NCI-H1694 (cell line): ENCODE results near the gene EBPL.
"Not testable (repeated sequence)": the region's sequence is repeated elsewhere in the genome, so short reads cannot be mapped to it uniquely, and the experiment has no call there.

ENCODE experiments used
- DNase-seq: peaks from one replicate; lab custom pipeline; 2025; lab: John Stamatoyannopoulos, UW

EBPL gene

DNA sequence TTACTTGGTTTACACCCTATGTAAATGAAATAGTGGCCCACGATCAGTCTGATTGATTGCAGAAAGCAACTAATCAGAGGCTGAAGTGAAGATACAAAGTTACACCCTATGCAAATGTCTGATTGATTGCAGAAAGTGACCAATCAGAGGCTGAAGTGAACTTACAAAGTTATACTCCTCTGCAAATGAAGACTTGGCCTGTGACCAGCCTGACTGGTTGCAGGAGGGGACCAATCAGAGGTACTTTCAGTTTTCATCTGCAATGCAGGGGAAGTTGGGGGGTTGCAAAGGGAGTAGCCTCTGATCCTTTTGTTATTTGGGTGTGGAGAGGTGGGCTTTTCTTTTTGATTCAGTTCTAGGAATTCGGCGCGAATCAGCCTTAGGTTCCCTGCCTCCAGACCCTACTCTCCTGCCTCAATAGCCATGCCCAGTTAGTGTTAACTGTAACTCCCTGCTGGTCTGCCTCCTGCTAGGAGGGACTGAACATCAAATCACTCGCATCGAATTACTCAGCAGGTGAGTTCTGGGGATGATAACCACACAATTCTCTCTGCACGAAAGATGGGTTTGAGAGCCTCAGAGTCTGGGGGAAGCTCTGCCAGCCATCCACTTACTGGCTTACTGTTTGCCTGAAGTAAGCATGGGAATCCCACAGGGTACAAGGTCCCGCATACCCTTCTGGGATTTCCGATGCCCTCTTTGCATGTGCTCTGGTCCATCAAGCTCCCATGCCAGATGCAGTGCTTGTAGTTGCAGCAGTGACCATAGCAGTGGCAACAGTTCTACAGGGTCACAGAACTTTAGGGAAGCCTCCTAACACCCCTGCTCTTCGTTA is 55.5 kb downstream of the EBPL start:
- no peak for DNase-seq

DNA sequence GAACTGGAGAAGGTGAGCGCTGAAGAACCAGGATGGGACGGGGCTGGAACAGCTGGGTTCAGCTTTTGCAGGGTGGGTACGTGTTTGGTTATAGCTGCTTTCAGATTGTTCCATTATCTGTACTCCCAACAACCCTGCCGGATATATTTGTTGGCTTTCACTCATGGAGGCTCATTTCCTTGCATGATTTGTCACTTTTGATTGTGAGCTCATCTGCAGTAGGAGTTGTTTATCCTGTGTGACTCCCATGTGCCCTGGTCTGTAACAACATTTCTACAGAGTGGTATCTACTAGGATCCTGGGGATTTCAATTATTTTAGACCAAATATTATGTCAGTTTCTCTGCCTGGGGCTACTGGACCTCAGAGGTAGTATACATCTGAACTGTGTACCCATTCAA is 57.6 kb downstream of the EBPL start:
- DNase-seq: no peak

DNA sequence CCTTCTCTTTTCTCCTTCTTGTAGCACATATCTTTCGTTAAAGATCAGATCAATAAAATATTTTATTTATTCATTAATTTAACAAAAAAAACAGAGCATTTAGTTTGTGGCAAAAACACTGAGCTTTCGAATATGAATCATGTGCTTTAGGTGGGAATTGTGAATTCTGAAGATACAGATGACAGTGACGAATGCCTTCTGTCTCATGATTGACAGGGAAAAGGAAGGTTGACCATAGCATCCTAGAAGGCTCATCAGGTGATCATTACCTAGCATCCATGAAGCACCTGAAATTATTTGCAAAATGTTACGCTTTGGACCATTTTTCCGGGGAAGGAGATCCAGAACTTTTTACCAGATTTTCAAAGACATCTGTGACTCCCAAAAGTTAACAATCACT is 59.1 kb downstream of the EBPL start:
- DNase-seq: no peak

DNA sequence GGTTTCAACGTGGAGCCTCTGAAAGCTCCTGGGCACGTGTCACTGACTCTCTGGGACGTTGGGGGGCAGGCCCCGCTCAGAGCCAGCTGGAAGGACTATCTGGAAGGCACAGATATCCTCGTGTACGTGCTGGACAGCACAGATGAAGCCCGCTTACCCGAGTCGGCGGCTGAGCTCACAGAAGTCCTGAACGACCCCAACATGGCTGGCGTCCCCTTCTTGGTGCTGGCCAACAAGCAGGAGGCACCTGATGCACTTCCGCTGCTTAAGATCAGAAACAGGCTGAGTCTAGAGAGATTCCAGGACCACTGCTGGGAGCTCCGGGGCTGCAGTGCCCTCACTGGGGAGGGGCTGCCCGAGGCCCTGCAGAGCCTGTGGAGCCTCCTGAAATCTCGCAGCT is 60.7 kb downstream of the EBPL start:
- DNase-seq: no peak

DNA sequence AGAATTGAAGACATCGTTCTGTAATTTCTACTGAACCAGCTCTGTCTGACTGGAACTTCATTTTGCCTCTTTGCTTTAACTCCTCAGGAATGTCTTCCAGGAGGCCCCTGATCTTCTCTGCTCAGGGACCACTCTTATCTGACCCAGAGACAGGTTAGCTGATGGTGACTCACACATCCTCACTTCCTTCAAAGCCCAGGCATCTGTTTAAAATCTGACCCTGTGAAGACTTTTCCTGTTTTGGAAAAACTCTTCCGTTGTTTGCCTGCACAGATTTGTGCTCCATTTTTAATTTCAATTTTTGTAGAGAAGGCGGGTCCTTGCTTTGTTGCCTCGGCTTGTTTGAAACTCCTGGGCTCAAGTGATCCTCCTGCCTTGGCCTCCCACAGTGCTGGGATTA is 61.3 kb downstream of the EBPL start:
- no peak for DNase-seq

DNA sequence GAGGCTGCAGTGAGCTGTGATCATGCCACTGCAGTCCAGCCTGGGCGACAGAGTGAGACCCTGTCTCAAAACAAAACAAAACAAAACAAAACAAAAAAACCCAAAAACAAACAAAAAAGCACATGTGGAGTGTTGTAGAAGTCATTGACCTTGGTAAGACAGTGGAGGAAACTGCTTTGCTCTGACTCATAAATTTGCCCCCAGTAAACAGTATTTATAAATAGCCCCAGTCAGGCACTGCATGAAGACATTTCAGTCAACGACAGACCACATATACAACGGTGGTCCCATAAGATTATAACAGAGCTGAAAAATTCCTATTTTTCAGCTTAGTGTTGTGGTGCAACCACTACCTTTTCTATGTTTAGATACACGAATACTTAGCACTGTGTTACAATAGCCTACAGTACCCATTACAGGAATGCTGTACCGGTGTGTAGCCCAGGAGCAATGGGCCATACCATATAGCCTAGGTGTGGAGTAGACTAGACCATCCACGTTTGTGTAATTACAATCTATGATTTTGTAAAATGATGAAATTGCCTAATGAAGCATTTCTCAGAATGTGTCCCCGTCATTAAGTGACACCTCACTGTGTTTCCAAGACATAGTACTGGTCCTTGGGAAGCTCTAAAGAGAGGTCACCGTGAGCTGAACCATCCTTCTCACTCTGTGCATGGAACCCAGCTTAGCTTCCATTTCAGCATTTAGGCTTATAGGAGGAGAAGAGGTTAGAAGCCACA is 61.9 kb downstream of the EBPL start:
- no peak for DNase-seq

DNA sequence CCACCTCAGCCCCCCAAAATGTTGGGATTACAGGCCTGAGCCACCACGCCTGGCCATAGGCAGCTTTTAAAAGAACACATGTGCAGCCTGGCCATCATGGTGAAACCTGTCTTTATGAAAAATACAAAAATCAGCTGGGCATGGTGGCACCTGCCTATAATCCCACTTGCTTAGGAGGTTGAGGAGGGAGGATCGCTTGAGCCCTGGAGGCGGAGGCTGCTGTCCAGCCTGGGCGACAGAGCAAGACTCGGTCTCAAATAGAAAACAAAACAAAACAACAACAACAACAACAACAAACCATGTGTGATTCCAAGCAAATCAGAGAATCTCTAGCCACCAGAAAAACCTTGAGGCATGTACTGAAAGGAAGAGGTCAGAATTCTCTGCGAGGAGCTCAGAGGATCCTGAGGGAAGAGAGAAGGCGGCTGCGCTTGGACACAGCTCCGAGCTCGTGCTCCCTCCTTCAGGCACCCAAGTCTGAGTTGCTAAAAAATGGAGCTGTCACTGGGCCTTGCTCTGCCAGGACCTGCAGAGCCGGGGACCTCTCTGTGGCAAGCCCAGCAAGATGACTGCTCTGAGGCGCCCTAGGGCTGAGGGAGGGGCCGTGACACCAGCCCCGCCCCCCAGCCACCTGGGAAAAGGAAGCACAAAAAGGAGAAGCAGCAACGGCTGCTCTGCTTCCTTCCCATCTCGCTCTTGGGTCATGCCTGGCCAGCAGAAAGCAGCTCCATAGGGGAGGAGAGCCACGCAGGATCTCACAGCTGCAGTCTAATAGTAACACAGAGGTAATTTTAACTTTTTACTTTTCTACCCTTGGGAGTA is 63.2 kb downstream of the EBPL start, which contains the start of gene ARL11:
Gene ARL11 (plus strand): TSS at position 677 of the 822 bp plus-strand sequence. CDS start 1,941 bp downstream, outside the sequence.
- no peak for DNase-seq

DNA sequence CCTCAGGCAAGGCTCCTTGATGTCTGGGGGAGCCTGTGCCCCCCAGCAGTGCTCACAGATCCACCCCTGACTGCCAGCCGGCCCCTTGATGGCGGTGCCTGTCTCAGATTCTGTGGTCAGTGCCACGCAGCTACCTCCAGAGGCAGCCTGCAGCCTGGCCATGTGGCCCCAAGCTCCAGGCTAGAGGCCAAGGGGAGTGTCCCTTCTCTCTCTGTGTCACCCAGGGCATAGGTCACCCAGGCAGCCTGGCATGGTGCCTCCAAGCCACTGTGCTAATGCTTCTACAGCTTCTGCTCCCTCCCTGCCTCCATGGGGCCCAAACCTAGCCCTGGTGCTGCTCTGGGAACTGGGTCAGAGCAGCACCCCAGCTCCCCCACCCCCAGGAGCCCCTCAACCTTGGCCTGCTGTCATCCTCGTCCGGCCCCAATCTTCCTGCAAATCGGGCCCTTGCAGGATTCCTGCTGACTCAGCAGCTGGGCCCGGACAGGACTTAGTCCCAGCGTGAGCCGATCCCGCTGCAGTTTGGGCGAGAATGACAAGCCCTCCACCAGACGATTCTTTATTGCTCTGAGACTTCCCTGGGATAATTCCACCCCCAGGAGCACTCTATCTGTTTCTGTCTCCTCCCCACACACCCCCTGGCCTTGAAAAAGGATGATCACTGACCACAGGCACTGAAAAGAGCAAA is 65.8 kb downstream of the EBPL start:
- no peak for DNase-seq

DNA sequence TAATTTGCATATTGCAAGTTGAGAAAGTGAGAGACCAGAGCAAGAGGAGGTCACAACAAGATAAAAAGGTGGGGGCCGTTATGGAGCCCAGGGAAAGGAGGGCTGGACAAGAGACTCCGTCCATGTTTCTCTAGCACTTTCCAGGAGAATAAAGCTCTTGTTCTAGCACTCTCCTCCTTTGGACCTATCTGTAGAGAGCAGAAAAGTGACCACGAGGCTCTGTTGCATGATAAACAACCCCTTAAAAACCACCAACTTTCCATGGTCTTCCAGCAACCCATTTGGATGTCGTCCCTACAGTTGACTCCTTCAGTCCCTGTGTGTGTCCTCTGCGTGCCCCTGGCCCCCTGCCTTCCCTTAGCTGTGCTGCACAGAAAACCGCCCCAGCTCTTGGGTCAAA is 67.1 kb downstream of the EBPL start:
- no peak for DNase-seq

DNA sequence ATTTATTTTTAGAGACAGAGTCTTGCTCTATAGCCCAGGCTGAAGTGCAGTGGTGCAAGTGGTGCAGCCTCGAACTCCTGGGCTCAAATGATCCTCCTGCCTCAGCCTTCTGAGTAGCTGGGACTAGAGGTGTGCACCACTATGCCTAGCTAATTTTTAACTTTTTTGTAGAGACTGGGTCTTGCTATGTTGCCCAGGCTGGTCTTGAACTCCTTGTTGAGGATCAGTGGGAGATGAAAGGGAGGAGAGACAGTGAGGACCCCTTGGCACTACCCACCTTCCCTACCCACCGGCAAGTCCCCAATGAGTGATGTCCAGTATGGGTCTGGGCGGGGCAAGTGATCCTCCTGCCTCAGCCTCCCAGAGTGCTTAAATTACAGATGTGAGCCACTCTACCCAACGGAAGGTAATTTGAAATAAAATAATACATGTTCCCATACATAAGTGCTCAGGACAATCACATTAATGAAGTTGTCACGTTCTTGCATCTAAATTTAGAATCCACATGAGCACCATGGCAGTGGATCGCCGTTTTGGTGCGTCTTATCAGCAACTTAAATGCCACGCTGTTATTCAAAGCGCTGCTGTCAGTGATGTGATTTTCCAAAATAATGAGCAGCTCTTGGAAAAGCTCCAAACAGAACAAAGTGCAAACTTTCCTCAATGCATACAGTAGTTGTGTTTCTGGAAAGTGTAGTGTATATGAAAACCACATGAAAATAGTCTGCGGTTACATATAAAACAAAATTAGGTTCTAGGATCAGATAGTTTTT is 68.9 kb downstream of the EBPL start:
- no peak for DNase-seq

DNA sequence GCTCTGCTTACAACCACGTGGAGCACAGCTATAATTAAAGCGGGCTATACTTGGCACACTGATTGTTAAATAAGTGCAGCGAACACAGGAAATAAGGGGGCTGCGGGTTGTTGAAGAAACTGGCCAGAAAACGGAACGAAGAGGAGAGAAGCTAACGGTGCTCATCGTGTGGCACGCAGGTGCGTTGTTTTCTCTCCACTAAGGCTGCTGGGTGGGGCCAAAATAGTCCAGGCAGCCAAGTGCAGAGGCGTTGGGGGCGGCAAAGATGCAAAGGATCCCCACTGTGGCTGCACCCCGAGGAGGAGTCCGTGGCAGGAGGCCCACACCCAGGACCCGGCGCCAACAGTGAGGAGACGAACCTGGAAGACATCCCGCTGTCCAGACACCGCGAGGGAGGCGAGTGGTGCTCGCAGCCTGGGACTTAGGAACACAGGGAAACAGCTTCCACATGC is 71.1 kb downstream of the EBPL start:
- no peak for DNase-seq

DNA sequence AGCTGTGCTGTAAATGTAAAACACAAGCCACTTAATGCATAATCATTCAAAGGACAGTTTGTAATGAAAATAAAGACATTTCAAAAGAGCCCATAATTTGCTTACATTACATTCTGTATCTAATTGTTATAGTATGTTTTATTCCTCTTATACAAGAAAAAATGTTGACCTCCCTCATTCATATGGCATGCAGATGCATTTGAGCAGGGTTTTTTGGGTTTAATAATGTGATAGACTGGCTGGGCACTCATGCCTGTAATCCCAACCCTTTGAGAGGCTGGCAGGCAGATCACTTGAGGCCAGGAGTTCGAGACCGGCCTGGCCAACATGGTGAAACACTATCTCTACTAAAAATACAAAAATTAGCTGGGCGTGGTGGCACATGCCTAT is 74.6 kb downstream of the EBPL start:
- DNase-seq: no peak

DNA sequence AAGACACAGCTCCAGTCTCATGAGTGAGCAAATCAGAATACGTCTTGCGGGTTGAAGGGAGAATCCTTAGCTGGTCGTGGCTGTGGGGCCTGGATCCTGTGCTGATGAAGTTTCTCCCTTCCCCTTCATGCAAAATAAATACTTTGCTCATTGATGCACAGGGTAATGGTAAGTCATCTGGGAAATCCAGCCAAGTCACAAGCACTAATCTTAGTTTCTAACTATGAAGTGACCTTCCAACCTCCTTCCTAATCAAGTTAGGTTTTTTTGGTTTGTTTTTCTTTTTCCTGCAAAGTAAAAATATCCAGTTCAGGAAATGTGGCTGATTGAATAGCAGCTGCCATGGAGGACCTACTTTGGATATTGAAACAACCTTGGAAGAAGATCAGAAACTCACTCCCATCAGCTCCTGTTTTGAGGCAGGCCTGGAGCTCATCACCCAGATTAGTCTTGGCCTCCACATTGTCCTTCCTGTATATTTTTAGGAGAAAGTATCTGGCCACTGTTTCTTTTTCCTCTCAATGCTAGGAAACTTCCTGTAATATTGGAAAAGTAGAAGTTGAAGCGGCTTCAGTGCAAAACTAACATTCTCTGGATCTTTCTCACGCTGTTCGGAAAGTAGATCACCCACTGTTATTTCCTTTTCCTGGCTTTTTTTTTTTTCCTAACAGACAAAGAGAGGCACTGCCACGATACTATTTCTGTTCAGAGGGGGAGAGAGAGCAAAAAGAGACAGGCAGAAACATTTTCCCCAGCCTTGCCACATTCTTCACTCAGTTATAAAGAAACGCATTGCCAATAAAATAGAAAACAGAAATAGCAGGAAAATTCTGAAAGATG is 75.2 kb downstream of the EBPL start:
- DNase-seq: no peak

DNA sequence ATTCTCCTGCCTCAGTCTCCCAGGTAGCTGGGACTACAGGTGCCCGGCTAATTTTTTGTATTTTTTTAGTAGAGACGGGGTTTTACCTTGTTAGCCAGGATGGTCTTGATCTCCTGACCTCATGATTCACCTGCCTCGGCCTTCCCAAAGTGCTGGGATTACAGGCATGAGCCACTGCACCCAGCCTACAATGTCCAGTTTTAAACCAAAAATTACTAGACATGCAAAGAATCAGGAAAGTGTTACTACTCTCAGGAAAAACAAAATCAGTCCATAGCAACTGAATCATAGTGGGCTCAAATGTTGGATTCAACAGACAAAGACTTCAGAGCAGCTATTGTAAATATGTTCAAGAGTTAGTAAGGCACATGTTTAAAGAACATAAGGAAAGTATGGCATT is 79.2 kb downstream of the EBPL start:
- DNase-seq: not testable (repeated sequence)
